Liver (tissue), 9 donors: Measurements from ENCODE around the gene SLC26A11. TPM values are rescaled to one million over a fixed set of nuclear protein-coding genes. Genes with fewer than 3 reads are reported as not detected.
"Not testable (repeated sequence)": the region's sequence is repeated elsewhere in the genome, so short reads cannot be mapped to it uniquely, and the experiment has no call there.

ENCODE experiments used
- DNase-seq: peaks from one replicate; pipeline ENCODE4 v3.0.0-alpha.2; 2017; ENCODE audit warnings: low spot score
- H3K27ac ChIP-seq, 2 donors: one replicate each; pipeline ENCODE4 v1.7.0; 2013; ENCODE audit warnings: inconsistent platforms in 2 of 2, low read length in 2 of 2, control low read depth in 1 of 2, low read depth in 1 of 2, mild to moderate bottlenecking in 1 of 2
- H3K27me3 ChIP-seq, 4 donors: one replicate each; pipeline versions ENCODE4 v1.6.1 to v1.7.0; 2013; ENCODE audit warnings: low read length in 3 of 4, inconsistent platforms in 1 of 4, mild to moderate bottlenecking in 1 of 4, moderate library complexity in 1 of 4; ENCODE audit not compliant: control insufficient read depth in 4 of 4, insufficient read depth in 4 of 4
- H3K36me3 ChIP-seq, 4 donors: one replicate each; pipeline versions ENCODE4 v1.6.1 to v1.7.0; 2013; ENCODE audit warnings: low read length in 3 of 4, mild to moderate bottlenecking in 3 of 4, low read depth in 1 of 4, moderate library complexity in 1 of 4; ENCODE audit not compliant: control insufficient read depth in 4 of 4, insufficient read depth in 3 of 4
- H3K4me1 ChIP-seq, 4 donors: one replicate each; pipeline versions ENCODE4 v1.6.1 to v1.7.0; 2013; ENCODE audit warnings: low read length in 3 of 4, mild to moderate bottlenecking in 3 of 4, moderate library complexity in 1 of 4; ENCODE audit not compliant: control insufficient read depth in 4 of 4, insufficient read depth in 4 of 4
- H3K4me3 ChIP-seq, 3 donors: one replicate each; pipeline versions ENCODE4 v1.6.1 to v1.7.0; 2013; ENCODE audit warnings: low read length in 3 of 3, control low read depth in 1 of 3, low read depth in 1 of 3, mild to moderate bottlenecking in 1 of 3
- H3K9ac ChIP-seq, 2 donors: one replicate each; pipeline ENCODE4 v1.7.0; 2013; ENCODE audit warnings: low read length in 2 of 2, mild to moderate bottlenecking in 2 of 2, moderate library complexity in 2 of 2, control low read depth in 1 of 2, low read depth in 1 of 2
- H3K9me3 ChIP-seq, 4 donors: one replicate each; pipeline versions ENCODE4 v1.6.1 to v1.7.0; 2013; ENCODE audit warnings: low read length in 3 of 4; ENCODE audit not compliant: control insufficient read depth in 4 of 4
- CTCF ChIP-seq: fragments of 150-350 bp; IDR thresholded peaks from 2 replicates; pipeline ENCODE4 v1.5.1; 2017; ENCODE audit warnings: improper control_type of control experiment, low read depth, low read length; ENCODE audit not compliant: missing input control
- EGR1 ChIP-seq, 2 donors: IDR thresholded peaks; 2 replicates each; pipeline ENCODE4 v1.6.1; 2016 to 2018; ENCODE audit warnings: antibody characterized with exemption in 2 of 2, low read depth in 2 of 2
- FOXA2 ChIP-seq: IDR thresholded peaks from 2 replicates; pipeline ENCODE4 v1.6.1; 2016; ENCODE audit warnings: antibody characterized with exemption
- HNF4G ChIP-seq: IDR thresholded peaks from 2 replicates; pipeline ENCODE4 v1.6.1; 2016; ENCODE audit warnings: antibody characterized with exemption
- NR2F2 ChIP-seq: IDR thresholded peaks from 2 replicates; pipeline ENCODE4 v1.6.1; 2016; ENCODE audit warnings: antibody characterized with exemption
- TAF1 ChIP-seq: conservative IDR thresholded peaks from 2 replicates; pipeline ENCODE4 v1.6.1; 2016; ENCODE audit warnings: antibody characterized with exemption, mild to moderate bottlenecking
- YY1 ChIP-seq: IDR thresholded peaks from 2 replicates; pipeline ENCODE4 v1.6.1; 2016; ENCODE audit warnings: antibody characterized with exemption, mild to moderate bottlenecking
- WGBS: extraction: QIAGEN DNeasy Blood & Tissue Kit; methylation state at CpG from one replicate; pipeline ENCODE4 v1.1.7; 2013; 5-methylcytosine and 5-hydroxymethylcytosine counted together
- polyA plus RNA-seq, 2 donors: library from polyadenylated mRNA; stranded (reverse) in 1 of 2; unstranded in 1 of 2; fragments of 200-250 nt in 1 of 2; fragments of >200 nt in 1 of 2; fragmentation: Nextera tagmentation in 1 of 2; extraction: Ambion mirVana in 1 of 2; gene quantifications; one replicate each; pipeline versions ENCODE4 v1.2.1 to v1.2.3, GENCODE V29; 2013 to 2015
- total RNA-seq, 2 donors: library from RNA; depleted of rRNA; stranded (reverse); fragments of >200 nt; gene quantifications; one replicate each; pipeline ENCODE4 v1.2.3, GENCODE V29; 2014
- TF ChIP-seq, protein P1 (sequence below): IDR thresholded peaks from 2 replicates; pipeline ENCODE4 v1.6.1; 2016; ENCODE audit warnings: antibody characterized with exemption
- TF ChIP-seq, protein P2 (sequence below): IDR thresholded peaks from 2 replicates; pipeline ENCODE4 v1.6.1; 2016; ENCODE audit warnings: antibody characterized with exemption
- donor health status: healthy.
- donor health status: healthy.
- donor health status: healthy.
- donor health status: healthy.
- donor health status: healthy.

The SLC26A11 gene
- total and polyA plus RNA-seq, 4 donors = 3.3 to 8.2 (median 5.6) TPM

DNA sequence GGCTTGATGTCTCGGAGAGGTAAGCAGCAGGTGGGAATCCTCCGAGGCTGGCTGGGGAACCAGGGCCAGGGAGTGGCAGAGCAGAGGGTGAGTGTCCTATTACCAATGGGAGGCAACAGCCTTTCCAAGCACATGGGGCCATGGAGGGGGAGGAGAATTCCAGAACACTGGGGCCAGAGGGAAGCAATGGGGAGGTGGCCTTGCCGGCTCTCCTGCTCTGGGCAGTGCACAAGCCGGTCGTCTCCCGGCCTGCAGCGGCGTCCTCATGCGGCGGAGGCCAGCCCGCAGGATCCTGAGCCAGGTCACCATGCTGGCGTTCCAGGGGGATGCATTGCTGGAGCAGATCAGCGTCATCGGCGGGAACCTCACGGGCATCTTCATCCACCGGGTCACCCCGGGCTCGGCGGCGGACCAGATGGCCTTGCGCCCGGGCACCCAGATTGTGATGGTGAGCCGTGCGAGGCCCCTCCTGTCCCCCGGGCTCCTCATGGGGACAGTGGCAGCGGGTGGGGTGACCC, 22.0 kb upstream of the SLC26A11 start:
- Histone ChIP-seq H3K36me3 (no peaks in the 10 kb centered on the region), H3K27me3 (no peaks in the 10 kb centered on the region), H3K9me3 (no peaks in the 10 kb centered on the region), H3K4me1 (peaks cover 0 to 7% (median 3%) of the 10 kb centered on the region in 4 donors), H3K27ac (no peak overlapping the region), H3K9ac (no peak overlapping the region), H3K4me3 (no peak overlapping the region)
- DNase-seq = no peak
- TF ChIP-seq TAF1 = no peak
- TF ChIP-seq, protein P1, sequence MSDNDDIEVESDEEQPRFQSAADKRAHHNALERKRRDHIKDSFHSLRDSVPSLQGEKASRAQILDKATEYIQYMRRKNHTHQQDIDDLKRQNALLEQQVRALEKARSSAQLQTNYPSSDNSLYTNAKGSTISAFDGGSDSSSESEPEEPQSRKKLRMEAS = no peak
- TF ChIP-seq FOXA2 = no peak
- no peak for TF ChIP-seq YY1
- no peak for TF ChIP-seq EGR1 (IDR thresholded peaks at IDR 0.05; ENCODE audit: low read depth in 2 of 2)
- no peak for TF ChIP-seq HNF4G
- TF ChIP-seq, protein P2, sequence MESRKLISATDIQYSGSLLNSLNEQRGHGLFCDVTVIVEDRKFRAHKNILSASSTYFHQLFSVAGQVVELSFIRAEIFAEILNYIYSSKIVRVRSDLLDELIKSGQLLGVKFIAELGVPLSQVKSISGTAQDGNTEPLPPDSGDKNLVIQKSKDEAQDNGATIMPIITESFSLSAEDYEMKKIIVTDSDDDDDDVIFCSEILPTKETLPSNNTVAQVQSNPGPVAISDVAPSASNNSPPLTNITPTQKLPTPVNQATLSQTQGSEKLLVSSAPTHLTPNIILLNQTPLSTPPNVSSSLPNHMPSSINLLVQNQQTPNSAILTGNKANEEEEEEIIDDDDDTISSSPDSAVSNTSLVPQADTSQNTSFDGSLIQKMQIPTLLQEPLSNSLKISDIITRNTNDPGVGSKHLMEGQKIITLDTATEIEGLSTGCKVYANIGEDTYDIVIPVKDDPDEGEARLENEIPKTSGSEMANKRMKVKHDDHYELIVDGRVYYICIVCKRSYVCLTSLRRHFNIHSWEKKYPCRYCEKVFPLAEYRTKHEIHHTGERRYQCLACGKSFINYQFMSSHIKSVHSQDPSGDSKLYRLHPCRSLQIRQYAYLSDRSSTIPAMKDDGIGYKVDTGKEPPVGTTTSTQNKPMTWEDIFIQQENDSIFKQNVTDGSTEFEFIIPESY = no peak
- 82% methylated on average over 27 of the region's 27 CpGs for WGBS

DNA sequence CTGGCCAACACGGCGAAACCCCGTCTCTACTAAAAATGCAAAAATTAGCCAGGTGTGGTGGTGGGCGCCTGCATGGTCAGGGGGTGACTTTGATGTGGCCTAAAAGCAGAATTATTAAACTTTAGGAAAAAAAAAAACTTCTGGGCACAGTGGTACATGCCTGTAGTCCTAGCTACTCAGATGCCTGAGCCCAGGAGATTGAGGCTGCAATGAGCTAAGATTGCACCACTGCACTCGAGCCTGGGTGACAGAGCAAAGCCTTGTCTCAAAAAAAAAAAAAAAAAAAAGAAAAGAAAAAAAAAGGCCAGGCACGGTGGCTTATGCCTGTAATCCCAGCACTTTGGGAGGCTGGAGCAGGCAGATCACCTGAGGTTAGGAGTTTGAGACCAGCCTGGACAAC, 20.9 kb upstream of the SLC26A11 start:
- H3K27me3 ChIP-seq, H3K9me3 ChIP-seq, H3K4me3 ChIP-seq, DNase-seq, H3K27ac ChIP-seq, H3K9ac ChIP-seq, H3K4me1 ChIP-seq, H3K36me3 ChIP-seq: not testable (repeated sequence)
- WGBS = 74% methylated on average over 6 of the region's 6 CpGs

DNA sequence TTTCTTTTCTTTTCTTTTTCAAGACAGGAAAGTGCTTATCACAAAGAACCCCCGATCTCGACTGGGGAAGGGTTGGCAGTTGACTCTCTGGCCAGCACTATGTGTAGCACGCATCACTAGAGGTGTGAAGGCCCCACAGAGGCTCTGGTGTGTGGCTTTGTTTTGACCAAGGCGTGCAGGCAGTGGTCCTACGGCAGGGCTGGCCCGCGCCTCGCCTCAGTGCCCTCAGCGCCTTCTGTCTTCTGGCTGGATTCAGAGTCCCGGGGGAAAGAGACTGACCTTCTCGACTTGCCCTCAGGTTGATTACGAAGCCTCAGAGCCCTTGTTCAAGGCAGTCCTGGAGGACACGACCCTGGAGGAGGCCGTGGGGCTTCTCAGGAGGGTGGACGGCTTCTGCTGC, 18.8 kb upstream of the SLC26A11 start:
- TF ChIP-seq NR2F2 (no peak), TAF1 (no peak), CTCF (no peak), YY1 (no peak)
- TF ChIP-seq, protein P2 = no peak
- TF ChIP-seq, protein P1 = no peak
- H3K4me3 ChIP-seq = no peak overlapping the region
- no peak overlapping the region for H3K27ac ChIP-seq
- no peaks in the 10 kb centered on the region for H3K36me3 ChIP-seq
- DNase-seq = no peak
- H3K4me1 ChIP-seq = no peaks in the 10 kb centered on the region
- WGBS = 91% methylated on average over 15 of the region's 15 CpGs
- H3K9ac ChIP-seq = no peak overlapping the region
- no peaks in the 10 kb centered on the region for H3K9me3 ChIP-seq
- H3K27me3 ChIP-seq = no peaks in the 10 kb centered on the region
